HG02870 (cell line): ENCODE measurements around the gene FAM120AOS.
"Not testable (repeated sequence)": the region's sequence is repeated elsewhere in the genome, so short reads cannot be mapped to it uniquely, and the experiment has no call there.

ENCODE experiments used
- ATAC-seq: cut with Tn5 transposase; IDR thresholded peaks from one replicate; pipeline ENCODE4 v1.9.1; 2021; ENCODE audit warnings: mild to moderate bottlenecking, moderate library complexity; ENCODE audit not compliant: unreplicated experiment

FAM120AOS gene

DNA sequence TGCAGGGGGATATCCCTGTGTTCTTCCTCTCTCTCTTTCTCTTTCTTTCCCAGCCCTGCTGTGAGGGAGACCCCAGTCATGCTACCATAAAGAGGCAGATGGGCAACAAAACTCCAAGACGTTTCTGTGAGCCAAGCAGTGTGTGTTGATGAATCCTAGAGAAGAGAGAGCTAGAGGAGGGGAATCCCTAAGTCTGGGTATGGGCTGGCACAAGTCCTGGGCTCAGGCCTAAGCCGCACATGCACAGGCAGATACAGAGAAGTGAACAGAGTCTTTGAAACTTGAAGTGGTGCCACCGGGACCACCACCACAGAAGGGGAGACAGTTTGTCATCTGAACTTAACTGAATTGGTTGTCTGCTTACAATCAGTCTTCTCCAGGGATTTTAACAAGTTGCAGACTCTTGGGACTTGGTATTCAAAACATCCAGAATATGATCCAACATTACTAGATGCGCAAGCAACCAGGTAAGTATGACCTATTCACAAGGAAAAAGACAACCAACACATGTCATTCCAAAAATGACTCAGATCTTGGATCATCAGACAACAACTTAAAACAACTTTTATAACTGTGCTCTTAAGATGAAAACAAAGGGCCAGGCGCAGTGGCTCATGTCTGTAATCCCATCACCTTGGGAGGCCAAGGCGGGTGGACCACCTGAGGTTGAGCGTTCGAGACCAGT is 12.3 kb downstream of the FAM120AOS start:
- ATAC-seq = no peak

DNA sequence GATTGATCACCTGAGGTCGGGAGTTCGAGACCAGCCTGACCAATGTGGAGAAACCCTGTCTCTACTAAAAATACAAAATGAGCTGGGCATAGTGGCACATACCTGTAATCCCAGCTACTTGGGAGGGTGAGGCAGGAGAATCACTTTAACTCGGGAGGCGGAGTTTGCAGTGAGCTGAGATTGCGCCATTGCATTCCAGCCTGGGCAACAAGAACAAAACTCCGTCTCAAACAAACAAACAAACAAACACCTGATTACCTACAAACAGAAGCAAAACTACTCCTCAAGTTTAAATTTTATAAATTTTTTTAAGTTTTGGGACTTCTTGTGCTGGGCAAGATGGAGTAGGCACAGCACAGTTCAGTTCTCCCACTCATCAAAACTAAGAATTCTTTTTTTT is 14.1 kb downstream of the FAM120AOS start:
- not testable (repeated sequence) for ATAC-seq

DNA sequence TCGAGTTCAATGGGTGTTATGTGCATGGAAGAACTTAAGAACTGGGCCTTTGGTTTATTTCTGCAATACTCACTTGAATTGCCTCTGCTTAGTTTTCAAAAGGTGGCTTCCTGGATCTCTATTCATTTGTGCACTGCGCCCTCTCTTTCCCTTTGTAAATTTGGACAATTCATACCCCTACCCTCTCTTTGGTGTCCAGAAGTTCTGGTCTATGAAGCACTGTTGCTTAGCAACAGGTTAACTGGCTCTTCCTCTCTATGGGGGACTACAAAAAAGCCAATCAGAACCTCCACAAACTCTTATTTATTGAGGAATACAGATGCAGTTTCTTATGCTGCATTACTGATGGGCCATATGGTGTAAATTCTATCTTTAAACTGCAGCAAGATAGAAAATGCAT is 15.4 kb downstream of the FAM120AOS start:
- ATAC-seq = no peak

DNA sequence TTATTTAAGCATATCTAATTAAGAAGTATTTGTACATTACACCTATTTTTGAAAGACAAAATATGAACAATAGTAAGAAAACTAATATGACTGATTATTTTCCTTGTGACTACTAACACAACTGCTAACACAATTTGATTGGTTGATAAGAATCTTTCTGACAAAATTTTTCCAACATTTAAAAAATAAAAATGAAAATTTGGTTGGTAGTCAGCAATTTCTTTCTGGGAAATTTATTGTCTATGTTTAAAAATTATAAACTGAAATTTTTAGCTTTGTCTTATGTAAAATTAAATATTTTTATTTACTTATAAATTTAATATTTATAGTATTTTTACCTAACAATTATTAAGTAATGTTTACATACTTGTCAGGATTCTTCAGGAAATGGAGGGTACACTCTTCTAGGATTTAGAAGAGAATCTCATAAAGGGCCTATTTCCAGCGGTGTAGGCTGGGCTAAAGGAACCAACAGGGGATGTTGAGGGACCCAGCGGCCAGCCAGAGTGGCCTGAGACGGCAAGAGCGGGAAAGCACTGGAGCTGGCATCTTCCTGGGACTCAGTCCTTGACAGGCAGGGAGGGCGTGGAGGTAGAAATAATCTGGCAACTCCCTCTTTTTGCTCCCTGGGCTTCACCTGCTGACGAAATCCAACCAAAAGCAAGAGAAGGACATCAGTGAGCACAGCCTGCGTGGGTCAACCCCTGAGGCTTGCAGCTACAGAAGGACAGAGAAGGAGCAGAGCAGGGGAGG is 16.6 kb downstream of the FAM120AOS start:
- no peak for ATAC-seq

DNA sequence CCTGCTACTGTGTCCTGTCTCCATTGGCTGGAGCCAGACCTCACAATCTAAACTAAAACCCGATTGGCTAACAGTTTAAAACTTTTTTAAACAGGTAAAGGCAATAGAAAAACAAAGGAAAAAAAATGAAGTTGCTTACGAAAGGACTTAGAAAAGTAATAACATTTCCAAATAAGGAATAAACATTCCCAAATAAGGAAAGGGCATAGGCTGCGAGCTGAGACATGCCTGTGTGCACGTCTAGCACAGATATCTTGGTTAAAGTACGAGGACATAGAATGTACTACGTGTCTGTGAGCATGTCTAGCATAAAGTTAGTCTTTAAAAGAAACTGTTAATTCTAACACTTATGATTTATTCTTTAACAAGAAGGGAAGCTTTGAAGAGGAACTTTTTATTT is 17.2 kb downstream of the FAM120AOS start:
- ATAC-seq = no peak

DNA sequence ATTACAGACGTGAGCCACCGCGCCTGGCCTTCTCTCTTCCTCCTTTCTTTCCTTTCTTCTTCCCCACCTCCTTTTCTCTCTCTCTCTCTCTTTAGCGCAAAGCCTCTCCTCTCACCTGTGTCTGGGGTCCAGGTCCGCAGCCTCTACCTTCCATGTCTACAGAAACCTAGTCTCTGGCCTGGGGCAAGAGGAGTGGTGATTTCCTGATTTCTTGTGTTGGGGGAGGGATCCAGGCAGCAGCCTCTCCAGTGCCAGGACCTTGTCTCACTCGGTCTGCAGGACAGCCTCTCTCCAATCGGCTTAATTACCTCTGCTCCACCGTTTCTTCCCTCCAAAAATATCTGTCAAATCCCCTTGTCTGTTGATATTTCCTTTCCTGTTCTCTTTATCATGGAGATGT is 18.0 kb downstream of the FAM120AOS start:
- no peak for ATAC-seq

DNA sequence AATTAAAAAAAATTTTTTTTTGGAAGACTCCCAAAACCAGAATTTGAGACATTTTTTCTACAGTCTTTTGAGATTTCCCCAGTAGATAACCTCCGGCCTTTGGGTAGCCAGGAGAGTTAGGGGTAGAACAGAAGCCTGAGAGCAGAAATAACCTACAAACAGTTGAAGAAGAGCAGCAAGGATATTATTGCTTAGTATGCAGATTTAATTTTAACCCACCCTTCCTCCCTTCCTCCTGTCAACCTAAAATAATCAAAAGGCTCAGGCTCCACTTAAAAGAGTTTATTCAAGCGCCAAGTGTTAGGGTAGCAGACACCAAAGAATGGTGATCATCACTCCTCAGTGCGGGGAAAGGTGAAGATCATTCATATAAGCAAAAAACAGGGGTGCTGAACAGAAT is 19.3 kb downstream of the FAM120AOS start:
- ATAC-seq = no peak

DNA sequence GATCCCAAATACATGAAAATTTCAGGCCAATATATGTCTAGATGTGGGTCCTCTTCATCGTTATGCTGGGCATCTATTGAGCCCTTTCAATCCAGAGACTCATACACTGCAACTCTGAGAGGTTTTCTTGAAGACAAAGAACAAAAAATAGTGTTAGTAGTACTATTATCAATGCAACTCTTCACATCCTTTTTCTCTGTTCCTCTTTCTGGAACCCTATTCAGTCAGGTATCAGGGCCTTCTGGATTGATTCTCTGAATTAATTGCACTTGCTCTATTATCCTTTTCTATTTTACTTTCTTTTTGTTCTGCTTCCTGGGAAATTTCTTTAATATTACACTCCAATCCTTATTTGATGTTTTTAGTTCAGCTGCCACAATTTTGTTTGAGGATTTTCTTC is 20.4 kb downstream of the FAM120AOS start:
- ATAC-seq = no peak

DNA sequence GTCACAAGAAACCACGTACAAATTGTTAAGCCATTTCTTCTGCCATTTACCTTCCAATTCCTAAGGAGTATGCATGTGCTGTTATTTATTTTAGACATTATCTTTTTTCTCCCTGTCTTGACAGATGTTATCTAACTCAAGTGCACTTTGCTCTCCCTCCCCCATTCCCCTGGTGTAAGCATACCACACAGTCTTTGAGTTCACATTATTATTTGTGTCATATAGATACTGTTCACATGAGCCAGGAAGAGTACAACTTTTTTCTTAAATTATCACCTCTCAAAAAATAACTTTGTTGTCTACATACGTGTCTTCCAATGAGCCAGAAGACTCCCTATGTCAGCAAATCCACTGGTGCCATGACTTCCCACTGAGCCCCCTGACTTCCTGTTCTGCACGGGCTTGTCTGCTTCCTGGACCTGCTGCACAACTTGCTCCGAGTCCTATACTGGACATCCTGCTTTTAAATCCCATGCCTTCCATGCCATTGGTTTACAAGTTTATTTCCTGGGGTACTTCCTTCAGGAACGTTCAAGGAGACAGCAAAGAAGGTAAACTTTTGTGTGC is 21.8 kb downstream of the FAM120AOS start:
- no peak for ATAC-seq

DNA sequence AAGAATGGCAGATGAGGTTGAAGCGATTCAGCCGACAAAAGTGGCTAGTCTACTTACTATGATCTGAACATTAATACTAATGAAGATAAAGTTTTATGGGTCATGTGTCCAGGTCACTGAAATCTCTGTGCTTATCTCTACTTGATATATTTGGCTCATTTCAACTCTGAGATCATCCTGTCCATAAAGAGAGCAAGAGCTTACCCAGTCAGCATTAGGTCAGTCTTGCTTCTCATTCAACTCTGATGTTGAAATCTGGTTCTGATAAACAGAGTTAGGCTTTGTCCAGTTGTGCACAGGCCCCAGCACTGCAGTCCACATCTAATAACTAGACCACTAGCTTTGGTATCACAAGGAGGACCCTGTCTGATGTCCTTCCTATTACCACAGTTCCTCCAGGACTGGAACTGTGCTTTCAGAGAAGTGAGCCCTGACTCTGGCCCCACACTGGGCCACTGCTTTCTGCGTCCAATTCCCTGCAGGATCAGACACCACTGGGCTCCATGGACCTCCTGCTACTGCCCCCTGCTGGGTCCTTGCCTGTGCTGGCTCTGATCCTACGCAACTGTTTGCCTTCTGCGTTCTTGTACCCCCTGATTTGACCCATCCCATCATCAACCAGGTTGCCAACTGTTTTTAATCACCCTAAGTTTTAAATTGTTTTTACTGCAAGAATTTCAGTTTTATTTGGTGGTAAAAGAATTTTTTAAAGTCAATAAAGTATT is 25.6 kb downstream of the FAM120AOS start:
- ATAC-seq = no peak

DNA sequence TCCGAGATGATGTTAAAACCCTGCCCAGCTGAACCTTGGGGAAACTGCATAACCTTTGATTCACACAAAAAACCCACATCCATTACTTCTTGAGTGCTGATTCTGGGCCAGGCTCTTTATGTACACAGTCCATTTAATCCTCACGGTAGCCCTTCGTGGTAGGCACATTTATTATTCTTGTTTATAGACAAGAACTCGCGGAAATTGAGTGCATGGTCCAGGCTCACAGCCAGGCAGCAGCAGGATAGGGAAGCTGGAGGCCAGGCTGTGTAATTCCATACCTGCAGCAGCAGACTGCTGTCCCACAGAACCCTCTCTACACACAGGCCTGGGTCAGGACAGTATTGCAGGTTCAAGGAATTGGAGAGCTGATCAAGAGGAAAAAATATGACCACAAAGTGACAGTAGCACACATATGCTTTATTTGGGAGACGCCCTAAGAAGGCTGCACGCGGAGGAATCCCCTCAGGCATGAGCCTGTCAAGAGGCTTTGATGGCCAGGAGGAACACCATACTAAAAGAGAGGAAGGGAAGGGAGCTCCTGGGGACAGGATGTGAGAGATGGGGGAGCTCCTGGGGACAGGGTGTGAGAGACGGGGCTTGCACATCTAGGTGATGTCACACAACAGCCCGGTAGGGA is 30.3 kb downstream of the FAM120AOS start:
- ATAC-seq = no peak

DNA sequence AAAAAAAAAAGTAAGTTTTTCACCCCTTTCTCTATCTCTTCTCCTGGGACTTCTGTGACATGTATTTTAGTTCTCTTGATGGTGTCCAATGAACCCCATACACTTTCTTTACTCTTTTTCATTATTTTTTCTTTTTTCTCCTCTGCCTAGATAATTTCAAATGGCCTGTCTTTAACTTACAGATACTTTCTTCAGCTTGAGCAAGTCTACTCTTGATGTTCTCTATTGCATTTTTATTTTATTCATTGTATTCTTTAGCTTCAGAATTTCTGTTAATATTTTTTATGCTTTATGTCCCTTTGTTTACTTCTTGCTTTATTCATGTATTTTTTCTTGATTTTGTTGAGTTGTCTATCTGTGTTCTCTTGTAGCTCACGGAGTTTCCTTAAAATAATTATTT is 34.4 kb downstream of the FAM120AOS start:
- no peak for ATAC-seq

DNA sequence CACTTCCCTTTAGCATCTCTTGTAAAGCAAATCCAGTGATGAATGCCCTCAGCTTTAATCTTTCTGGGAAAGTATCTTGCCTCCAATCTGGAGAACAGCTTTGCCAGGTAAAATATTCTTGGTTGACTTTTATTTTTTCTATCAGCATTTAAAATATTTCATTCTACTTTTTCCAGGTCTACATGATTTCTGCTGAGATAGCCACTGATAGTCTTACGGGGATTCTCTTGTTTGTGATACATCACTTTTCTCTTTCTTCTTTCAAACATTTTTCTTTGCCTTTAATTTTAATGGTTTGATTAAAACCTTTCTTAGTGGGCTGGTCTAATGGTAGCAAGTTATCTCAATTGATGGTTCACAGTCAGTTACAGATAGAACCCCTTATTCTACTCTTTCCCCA is 35.8 kb downstream of the FAM120AOS start:
- ATAC-seq = no peak

DNA sequence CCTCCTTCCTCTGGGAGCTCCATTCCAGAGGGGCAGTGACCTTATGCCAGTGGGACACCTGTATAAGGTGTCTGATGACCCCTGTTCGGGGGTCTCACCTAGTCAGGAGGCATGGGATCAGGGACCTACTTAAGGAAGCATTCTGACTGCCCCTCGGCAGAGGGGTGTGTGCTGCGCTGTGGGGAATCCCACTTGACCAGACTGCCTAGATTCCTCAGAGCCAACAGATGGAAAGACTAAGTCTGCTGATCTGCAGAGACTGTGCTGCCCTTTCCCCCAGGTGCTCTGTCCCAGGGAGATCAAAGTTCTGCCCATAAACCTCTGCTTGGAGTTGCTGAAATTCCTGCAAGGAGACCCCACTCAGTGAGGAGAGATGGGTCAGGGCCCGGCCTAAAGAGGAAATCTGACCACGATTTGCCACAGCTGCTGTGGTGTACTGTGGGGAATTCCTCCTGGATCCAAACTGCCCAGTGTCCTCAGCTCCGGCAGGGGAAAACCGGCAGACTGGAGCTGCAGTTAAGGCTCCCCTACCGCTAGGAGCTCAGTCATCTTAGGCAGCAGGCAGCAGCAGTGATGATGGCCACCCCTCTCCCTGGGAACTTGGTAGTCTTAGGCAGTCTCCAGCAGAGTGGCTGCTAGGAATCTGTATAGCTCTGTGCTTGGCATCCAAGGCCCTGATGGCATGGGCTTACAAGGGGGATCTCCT is 36.7 kb downstream of the FAM120AOS start:
- no peak for ATAC-seq

DNA sequence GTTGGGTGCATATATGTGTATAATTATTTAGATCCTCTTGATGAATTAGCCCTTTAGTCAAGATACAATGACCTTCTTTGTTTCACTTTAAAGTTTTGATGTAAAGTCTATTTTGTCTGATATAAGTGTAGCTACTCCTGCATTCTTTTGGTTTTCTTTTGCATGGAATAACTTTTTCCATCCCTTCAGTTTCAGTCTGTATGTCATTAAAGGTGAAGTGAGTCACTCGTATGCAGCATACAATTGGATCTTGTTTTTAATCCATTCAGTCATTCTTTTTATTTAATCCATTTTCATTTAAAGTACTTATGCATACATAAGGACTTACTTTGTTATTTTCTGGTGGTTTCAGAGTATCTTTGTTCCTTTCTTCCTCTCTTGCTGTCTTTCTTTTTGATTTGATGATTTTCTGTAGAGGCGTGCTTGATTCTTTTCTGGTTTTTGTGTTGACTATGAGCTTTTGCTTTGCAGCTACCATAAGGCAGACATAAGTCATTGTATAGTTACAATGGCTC is 38.1 kb downstream of the FAM120AOS start:
- no peak for ATAC-seq

DNA sequence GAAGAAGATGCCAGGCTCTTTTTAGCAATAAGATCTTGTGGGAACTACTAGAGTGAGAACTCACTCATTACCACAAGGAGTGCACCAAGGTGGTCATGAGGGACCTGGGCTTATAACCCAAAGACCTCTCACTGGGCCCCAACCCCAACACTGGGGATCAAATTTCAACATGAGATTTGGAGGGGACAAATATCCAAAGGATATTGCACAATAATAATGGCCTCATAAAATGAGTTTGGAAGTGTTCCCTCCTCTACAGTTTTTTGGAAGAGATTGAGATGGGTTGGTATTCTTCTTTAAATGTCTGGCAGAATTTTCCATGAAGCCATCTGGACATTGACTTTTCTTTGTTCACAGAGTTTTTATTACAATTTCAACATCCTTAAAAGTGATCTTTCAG is 39.9 kb downstream of the FAM120AOS start:
- no peak for ATAC-seq

DNA sequence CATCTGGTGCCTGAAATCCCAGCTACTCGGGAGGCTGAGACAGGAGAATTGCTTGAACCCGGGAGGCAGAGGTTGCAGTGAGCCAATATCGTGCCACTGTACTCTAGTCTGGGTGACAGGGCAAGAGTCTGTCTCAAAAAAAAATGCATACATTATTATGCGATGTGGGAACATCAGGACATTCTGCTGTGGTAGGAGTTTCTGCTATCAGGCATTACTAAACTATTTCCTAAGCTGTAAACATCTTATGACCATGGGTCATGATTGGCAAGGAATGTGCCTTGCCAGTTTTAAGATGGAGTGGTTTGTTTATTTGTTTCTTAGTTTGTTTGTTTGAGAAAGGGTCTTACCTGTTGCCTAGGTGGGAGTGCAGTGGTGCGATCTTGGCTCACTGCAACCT is 47.0 kb downstream of the FAM120AOS start:
- no peak for ATAC-seq

DNA sequence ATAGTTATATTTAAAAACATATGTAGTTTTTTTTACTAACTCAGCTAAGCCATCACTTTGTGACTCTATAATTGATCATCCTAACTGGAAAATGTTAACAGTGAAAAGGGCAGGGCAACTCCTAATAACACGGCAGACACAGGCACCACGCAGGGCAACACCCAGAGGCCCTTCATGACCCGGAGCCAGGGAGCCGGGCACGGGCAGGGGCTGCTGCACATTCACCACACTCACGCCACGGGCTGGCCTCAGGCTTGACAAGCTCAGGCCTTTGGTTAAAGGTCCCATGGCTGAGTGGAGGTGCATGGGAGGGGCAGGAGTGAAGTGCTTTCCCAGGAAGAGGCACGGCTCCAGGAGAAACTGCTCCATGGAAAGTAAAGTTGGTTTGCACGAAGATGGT is 54.9 kb downstream of the FAM120AOS start:
- no peak for ATAC-seq

DNA sequence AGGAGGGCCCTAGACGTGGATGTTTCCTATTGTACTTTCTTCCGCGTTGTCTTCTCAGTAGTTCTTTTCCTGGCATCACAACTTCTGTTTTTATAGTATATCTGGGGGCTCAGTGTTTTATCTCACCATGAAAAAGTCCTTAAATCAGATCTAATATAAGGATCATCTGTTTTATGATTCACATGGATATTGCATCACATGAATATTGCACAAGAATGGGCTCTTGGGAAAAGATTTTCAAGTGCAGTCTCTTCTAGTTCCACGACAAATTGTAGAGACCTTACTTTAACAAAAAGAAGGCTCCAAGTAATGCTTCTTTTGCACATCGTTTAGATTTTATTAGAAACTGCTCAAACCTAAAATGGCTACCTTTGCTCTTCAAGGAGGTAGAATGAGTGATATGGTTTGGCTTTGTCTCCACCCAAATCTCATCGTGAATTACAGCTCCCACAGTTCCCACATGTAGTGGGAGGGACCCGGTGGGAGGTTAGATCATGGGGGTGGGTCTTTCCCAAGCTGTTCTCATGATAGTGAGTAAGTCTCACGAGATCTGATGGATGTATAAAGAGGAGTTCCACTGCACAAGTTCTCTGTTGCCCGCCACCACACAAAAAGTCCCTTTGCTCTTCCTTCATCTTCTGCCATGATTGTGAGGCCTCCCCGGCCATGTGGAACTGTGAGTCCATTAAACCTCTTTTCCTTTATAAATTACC is 55.6 kb downstream of the FAM120AOS start:
- ATAC-seq = no peak
